GM19025 (cell line): ENCODE results near the gene TXNDC5.
A peak's percentile ranks its signal among the peaks of the same experiment; 100 is the strongest.

ENCODE experiments used
- ATAC-seq: cut with Tn5 transposase; IDR thresholded peaks from one replicate; pipeline ENCODE4 v1.9.1; 2021; ENCODE audit warnings: mild to moderate bottlenecking, low read depth, moderate library complexity; ENCODE audit not compliant: unreplicated experiment

TXNDC5 gene

GRCh38 chr6:7910654-7911344 lies at the start of gene TXNDC5:
Gene TXNDC5, minus strand, starts transcription at chr6:7910788. Its CDS starts 12 bp downstream, at chr6:7910776.
- ATAC-seq: peak; percentile 68

DNA sequence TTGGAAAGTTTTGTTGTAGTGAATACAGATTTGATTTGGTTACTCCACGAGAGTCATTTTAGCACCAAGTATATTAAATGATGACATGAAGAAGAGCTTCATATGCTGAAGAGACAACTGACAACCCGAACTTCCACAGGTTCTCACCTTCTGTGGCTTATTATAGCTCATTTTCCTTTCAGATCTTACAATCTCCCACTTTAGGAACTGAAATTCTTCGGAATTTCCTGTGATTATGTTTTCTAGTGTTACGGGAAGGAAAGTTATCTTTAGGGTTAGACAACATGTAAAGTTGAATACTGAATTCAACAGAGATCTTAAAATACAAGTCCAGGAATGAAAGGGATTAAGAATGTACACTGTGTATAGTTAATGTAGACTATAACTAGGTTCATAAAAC lies 49.6 kb upstream of the TXNDC5 start:
- no peak for ATAC-seq

- ATAC-seq: no peak
These were observed 48.9 kb upstream of the TXNDC5 start for GRCh38 chr6:7959453-7959852.

DNA sequence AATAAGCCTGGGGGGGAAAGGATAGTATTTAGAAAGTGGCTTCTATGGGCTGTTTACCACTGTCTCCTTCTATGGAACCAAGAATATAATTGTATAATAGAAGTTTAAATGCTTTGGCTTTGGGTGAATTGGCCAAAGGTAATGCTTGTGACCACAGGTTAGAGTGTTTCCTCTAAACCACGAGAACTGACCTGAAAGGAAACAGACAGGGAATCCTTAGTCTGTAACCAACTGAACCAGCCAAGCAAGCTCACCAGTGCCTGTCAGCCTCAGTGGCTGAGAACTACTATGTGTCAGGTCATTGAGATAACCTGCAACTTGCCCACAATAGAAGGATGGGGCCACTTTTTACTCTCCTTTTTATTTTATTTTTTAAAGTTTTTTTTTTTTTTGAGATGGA lies 47.9 kb upstream of the TXNDC5 start:
- no peak for ATAC-seq

- no peak for ATAC-seq
These were observed 45.7 kb upstream of the TXNDC5 start for GRCh38 chr6:7956257-7956656.

DNA sequence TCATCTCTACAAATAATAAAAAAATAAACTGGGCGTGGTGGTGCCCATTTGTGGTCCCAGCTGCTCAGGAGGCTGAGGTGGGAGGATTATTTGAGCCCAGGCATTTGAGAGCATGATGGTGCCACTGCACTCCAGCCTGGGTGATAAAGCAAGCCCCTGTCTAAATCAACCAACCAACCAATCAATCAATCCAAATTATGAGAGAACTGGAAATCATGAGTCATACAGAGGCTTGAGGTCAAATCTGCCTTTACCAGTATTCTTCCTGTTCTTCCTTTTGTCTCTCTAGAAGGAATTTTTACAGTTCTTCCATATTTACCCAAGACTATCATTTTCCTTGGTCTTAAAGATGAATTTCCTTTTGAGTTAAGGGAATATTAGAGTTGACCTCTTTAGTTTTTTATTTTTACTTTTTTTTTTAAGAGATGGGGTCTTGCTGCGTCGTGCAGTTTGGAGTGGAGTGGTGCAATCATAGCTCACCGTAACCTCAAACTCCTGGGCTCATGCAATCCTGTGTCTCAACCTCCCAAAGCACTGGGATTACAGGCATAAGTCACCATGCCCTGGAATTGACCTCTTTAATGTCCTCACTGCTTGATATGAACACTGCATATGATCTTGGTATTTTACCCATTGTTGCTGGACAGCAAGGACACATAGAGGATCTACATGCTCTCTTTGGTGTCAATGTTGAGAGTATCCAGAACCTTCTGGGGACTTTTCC lies 44.1 kb upstream of the TXNDC5 start:
- ATAC-seq: no peak

GRCh38 chr6:7953753-7954152 lies 43.2 kb upstream of the TXNDC5 start:
- ATAC-seq: no peak

DNA sequence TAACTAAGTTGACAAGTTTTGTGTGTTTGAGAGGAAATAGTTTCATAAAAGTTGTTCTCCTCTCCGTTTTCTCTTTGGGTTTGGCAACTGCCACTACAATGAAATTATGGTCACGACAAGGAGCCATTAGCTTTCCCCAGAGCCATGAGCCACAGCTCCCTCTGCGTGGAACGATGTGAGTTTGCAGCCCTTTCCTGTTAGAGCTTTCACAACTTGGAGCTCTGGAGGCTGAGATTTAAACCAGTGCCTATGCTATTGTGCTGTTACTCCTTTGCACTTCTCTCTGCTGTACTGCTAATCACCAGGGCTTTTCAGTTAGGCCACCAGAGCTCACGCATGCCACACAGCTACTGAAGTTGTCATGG lies 29.3 kb upstream of the TXNDC5 start:
- peak; percentile 43 for ATAC-seq

- ATAC-seq: peak; percentile 55
These were observed 28.7 kb upstream of the TXNDC5 start for GRCh38 chr6:7939184-7939863.

DNA sequence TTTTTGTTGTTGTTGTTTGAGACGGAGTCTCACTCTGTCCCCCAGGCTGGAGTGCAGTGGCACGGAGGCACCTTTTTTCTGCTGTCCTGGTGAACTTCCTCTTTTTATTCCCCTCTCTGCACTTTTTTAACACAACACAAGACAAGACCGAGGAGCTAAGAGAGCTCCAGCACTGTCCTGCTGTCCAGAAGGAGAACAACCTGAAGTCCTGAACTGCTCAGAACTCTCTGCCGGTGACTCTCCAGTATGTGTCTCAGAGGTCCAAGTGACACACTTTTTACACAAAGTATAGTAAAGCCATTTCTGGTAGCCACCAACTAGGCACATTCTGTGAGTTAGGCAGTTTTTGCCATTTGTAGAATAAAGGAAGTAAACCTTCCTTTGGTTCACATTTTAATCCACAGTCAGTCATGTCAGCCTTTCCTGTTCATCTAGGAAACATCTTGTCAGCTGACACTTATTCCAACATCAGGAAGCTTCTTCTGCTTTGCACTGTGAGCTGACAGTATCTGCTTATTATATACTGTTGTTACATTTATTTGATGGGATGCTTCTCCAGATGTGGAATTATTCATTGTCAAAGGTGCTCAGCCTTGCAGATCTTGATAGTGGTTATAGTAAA lies 28.1 kb upstream of the TXNDC5 start:
- no peak for ATAC-seq

GRCh38 chr6:7933794-7934193 lies 23.2 kb upstream of the TXNDC5 start:
- ATAC-seq: peak; percentile 77

DNA sequence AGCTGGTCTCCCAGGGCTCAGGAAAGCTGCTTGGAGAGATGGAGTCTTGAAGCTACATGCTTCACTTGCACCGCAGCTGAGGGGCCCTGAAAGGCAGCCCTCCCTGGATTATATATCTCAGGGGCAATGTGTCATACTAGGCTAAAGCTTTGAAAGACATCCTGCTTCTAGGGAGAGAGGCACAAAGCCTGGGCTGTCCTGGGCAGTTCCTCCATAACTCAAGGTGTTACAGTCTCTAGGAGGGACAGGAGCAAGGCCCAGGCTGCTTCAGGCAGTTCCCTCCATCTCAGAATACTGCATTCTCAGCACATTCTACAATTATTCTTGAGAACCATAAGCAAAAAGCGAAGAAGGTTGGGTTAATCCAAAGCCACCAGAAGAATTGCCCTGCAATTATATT lies 22.0 kb upstream of the TXNDC5 start:
- ATAC-seq: no peak

DNA sequence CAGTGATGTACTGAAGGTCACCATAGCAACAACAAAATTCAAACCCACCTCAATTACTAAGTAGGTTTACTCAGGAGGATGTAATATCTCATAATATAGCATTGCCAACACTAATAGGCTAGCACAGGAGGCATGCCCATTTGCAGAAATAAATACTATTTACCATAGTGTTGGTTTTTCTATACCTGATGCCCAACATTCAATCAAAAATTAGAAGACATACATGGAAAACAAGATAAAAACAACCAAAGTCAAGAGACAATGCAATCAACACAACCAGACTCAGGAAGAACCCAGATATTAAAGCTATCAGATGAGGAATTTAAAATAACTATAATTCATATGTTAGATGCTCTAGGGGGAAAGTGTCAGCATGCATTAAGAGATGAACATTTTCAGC lies 14.3 kb upstream of the TXNDC5 start:
- ATAC-seq: no peak

GRCh38 chr6:7922596-7922995 lies 12.0 kb upstream of the TXNDC5 start:
- no peak for ATAC-seq

GRCh38 chr6:7921632-7922092 lies 11.1 kb upstream of the TXNDC5 start:
- no peak for ATAC-seq

- ATAC-seq: no peak
These were observed 10.5 kb upstream of the TXNDC5 start for GRCh38 chr6:7921046-7921445.

GRCh38 chr6:7920425-7920824 lies 9.8 kb upstream of the TXNDC5 start:
- ATAC-seq: no peak

GRCh38 chr6:7919871-7920270 lies 9.3 kb upstream of the TXNDC5 start:
- ATAC-seq: no peak

DNA sequence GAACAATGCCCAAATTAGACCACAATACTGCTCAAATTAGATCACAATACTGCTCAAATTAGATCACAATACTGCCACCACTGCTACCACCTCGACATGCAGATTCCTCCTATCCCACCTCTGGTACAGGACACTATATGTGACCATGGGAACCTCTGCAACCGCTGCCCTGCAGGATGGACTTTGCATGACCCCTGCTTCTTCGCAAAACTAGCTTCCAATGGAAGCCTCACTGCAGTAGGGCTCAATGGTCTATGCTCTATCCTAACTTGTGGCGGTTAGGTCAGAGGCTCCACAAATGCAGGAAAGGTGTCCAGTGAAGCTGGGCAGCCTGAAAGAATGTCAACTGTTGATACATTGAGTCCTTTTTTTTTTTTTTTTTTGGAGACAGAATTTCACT lies 7.8 kb upstream of the TXNDC5 start:
- ATAC-seq: no peak

DNA sequence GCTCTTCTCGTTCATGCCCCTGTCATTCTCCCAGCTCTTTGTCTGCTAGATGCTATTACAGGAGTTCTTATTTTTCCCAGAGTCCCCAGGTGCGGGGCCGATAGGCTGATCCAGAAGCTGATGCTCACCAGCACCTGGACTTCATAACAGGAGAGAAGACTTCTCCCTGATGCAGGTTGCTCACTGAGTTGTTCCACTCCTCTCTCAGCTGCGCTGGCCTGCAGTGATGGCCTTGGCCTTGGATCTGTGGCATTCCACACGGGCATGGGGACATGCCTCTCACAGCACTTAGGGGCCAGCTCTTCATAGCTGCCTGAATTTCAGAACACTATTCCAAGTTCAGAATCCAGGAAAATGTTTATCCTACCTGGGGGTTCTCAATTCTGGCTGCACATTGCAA lies 7.1 kb upstream of the TXNDC5 start:
- no peak for ATAC-seq

DNA sequence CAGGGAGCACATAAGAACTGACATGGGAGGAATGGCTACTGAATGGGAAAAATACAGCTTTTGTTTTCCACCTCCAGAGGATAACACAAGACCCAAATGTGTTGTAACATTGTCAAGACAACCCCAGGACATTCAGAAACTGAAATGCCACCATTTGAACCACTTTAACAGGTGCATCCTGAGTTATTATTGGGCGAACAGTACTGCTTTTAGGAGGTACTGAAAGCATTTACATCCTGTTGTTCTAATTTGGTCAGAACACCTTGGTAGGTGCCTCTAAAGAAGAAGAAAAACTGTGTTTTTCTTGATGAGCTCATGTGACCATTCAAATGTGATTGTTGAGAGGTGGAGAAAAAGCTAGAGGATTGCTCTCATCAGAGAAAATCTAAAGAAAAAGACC lies 6.4 kb upstream of the TXNDC5 start:
- ATAC-seq: peak; percentile 76
